ENCODE data around the gene CERK. TPM values are rescaled to one million over a fixed set of nuclear protein-coding genes. Genes with fewer than 3 reads are reported as not detected.

CERK gene
- total and polyA plus RNA-seq, 9 of the 15 experiments (the other 6 are each of a cell fraction or from before 2014, with no cell fraction given), result 1.1 to 14.9 (median 8.7) TPM

DNA sequence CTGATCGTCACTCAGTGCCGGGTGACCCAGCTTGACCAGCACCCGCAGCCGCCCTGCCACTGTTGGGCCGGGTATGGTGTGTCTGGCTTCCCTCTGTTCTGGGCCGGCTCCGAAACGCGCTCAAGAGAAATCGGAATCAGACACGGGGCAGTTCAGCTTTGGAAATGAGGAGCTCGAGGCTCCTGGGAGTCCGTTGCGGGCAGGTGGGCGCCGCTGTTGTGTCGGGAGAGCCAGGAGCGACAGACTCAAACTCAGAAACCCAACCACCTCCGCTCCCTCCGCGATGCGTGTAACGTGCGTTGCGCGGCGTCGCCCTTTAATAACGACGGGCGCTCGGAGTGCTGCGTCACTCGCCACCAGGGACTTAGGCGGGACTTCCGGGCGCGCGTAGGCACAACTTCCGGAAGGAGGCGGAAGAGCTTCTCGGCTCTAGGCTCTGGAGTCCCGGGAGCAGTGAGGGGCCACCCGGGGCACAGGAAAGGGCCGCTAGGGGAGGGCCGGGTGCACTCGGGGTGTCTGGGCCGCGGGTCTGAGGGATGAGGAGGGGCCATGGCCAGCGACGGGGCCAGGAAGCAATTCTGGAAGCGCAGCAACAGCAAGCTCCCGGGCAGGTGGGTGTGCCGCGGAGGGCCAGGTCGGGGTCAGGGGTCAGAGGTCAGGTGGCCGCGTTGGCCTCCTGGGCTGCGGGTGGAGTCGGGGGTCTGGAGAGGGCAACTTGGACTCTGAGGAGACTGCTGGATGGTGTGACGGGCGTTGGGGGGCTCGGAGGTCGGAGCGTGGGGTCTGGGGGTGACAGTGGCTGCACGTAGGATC is 24.4 kb upstream of the CERK start, which contains the start of gene TBC1D22A (continued):
- 0 out of 2 replicates have a peak, but pooled peaks have one; percentile 22 for TF ChIP-seq FOXP1 (CRISPR knock-in tag; IDR thresholded peaks at IDR 0.05)
- no peak for TF ChIP-seq HNRNPL (IDR thresholded peaks at IDR 0.05; ENCODE audit: low read depth, low read length)
- TF ChIP-seq GABPB2 (CRISPR knock-in tag; conservative IDR thresholded peaks at IDR 0.05), result no peak
- TF ChIP-seq XRCC3 (IDR thresholded peaks at IDR 0.05), result no peak
- TF ChIP-seq ETV1 (tag; conservative IDR thresholded peaks at IDR 0.05; ENCODE audit: low read depth), result peak; percentile 60; the same call in 1 of the 2 replicates
- no peak for TF ChIP-seq RNF219 (CRISPR knock-in tag; IDR thresholded peaks at IDR 0.05)
- TF ChIP-seq ZBTB8A (IDR thresholded peaks at IDR 0.05; ENCODE audit: partially characterized antibody), result no peak
- TF ChIP-seq RBM17 (IDR thresholded peaks at IDR 0.05; ENCODE audit: borderline replicate concordance, low read depth, low read length), result no peak
- no peak for TF ChIP-seq ADNP (tag; IDR thresholded peaks at IDR 0.05)
- no peak for TF ChIP-seq NFIC (IDR thresholded peaks at IDR 0.05)
- no peak for TF ChIP-seq ZBED1 (IDR thresholded peaks at IDR 0.05)
- TF ChIP-seq, protein P1, sequence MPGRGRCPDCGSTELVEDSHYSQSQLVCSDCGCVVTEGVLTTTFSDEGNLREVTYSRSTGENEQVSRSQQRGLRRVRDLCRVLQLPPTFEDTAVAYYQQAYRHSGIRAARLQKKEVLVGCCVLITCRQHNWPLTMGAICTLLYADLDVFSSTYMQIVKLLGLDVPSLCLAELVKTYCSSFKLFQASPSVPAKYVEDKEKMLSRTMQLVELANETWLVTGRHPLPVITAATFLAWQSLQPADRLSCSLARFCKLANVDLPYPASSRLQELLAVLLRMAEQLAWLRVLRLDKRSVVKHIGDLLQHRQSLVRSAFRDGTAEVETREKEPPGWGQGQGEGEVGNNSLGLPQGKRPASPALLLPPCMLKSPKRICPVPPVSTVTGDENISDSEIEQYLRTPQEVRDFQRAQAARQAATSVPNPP (IDR thresholded peaks at IDR 0.05; ENCODE audit: borderline replicate concordance, insufficient read depth, insufficient read length), result no peak
- no peak for TF ChIP-seq POLR3G (IDR thresholded peaks at IDR 0.05; ENCODE audit: extremely low read depth, insufficient read length, insufficient replicate concordance)
- no peak for TF ChIP-seq ZNF436 (CRISPR knock-in tag; IDR thresholded peaks at IDR 0.05)
- peak; percentile 12; the same call in 1 of the 2 replicates for TF ChIP-seq SMAD4 (CRISPR knock-in tag; conservative IDR thresholded peaks at IDR 0.05)
- TF ChIP-seq KLF13 (tag; IDR thresholded peaks at IDR 0.05; ENCODE audit: borderline replicate concordance, low read depth), result peak; percentile 78; the same call in 1 of the 2 replicates
